Caco-2 (cell line): Measurements from ENCODE around the gene TLN1. TPM values are rescaled to one million over a fixed set of nuclear protein-coding genes. Genes with fewer than 3 reads are reported as not detected.

ENCODE experiments used
- BruUV-seq: library from RNA; stranded (reverse); fragments of 400-500 nt; replicated peaks from 2 replicates; lab custom pipeline; 2021; lab: Mats Ljungman, UMichigan
- CTCF ChIA-PET: fragments of 300-600 bp; sonication (Branson Sonifier 250); formaldehyde crosslinking; loops from one replicate; lab custom pipeline; 2022; ENCODE audit warnings: antibody characterized with exemption; lab: Charles Lee
- POLR2A ChIA-PET: fragments of 300-600 bp; sonication (Branson Sonifier 250); formaldehyde crosslinking; loops from one replicate; lab custom pipeline; 2022; ENCODE audit warnings: antibody characterized with exemption; lab: Charles Lee
- DNase-seq, 2 experiments: peaks; one replicate each; pipeline versions ENCODE4 v3.0.0 to v3.0.0-alpha.2; 2020 to 2022
- H3K27me3 ChIP-seq: replicated peaks from 2 replicates; pipeline ENCODE4 v1.6.0; 2011; ENCODE audit warnings: low read length; ENCODE audit not compliant: control insufficient read depth, insufficient read depth
- H3K36me3 ChIP-seq: 2 replicates; pipeline ENCODE4 v1.5.1; 2011; ENCODE audit warnings: low read length; ENCODE audit not compliant: control insufficient read depth, insufficient read depth
- H3K4me1 ChIP-seq: fragments of 250-450 bp; sonication (Bioruptor Pico); 2 replicates; pipeline ENCODE4 v1.5.1; 2020; ENCODE audit warnings: mild to moderate bottlenecking
- H3K4me3 ChIP-seq: 2 replicates; pipeline ENCODE4 v1.5.1; 2011; ENCODE audit warnings: low read depth, mild to moderate bottlenecking, control low read depth, low read length
- H3K9me3 ChIP-seq: fragments of 250-450 bp; sonication (Bioruptor Pico); 2 replicates; pipeline ENCODE4 v1.5.1; 2020; ENCODE audit warnings: mild to moderate bottlenecking, moderate library complexity
- H3K27ac Mint-ChIP-seq: one replicate; pipeline ENCODE4 v1.8.0; 2022; ENCODE audit warnings: mixed read lengths; ENCODE audit not compliant: unreplicated experiment
- H3K27me3 Mint-ChIP-seq: one replicate; pipeline ENCODE4 v1.8.0; 2022; ENCODE audit warnings: mixed read lengths; ENCODE audit not compliant: insufficient read depth, unreplicated experiment
- H3K36me3 Mint-ChIP-seq: one replicate; pipeline ENCODE4 v1.8.0; 2022; ENCODE audit warnings: mild to moderate bottlenecking, mixed read lengths; ENCODE audit not compliant: insufficient read depth, unreplicated experiment
- H3K4me1 Mint-ChIP-seq: one replicate; pipeline ENCODE4 v1.8.0; 2022; ENCODE audit warnings: low read depth, mixed read lengths; ENCODE audit not compliant: unreplicated experiment
- H3K4me3 Mint-ChIP-seq: one replicate; pipeline ENCODE4 v1.8.0; 2022; ENCODE audit warnings: mild to moderate bottlenecking, moderate library complexity, mixed read lengths; ENCODE audit not compliant: unreplicated experiment
- H3K9me3 Mint-ChIP-seq: one replicate; pipeline ENCODE4 v1.8.0; 2022; ENCODE audit warnings: mixed read lengths; ENCODE audit not compliant: unreplicated experiment
- intact Hi-C: fragments of 100-400 bp; cut with micrococcal nuclease; formaldehyde crosslinking; loops from one replicate; pipeline ENCODE4 v1.10.0; 2022; ENCODE audit not compliant: unreplicated experiment
- total RNA-seq: library from RNA; stranded (reverse); gene quantifications from 2 replicates; pipeline ENCODE4 v1.2.3, GENCODE V29; 2022
- TF ChIP-seq, protein P1 (sequence below), 2 experiments: fragments of 200-600 bp in 1 of 2; IDR thresholded peaks; 1 replicate in 1 of 2; 2 replicates in 1 of 2; pipeline versions ENCODE4 v1.5.1 to v1.8.0; 2011 to 2022; ENCODE audit warnings: antibody characterized with exemption in 1 of 2, control low read depth in 1 of 2, inconsistent platforms in 1 of 2, low read depth in 1 of 2, low read length in 1 of 2, mild to moderate bottlenecking in 1 of 2, moderate library complexity in 1 of 2; ENCODE audit not compliant: insufficient read depth in 1 of 2, severe bottlenecking in 1 of 2, unreplicated experiment in 1 of 2

The TLN1 gene
- total RNA-seq, 1 experiment from 2014 or later = 147 TPM

DNA sequence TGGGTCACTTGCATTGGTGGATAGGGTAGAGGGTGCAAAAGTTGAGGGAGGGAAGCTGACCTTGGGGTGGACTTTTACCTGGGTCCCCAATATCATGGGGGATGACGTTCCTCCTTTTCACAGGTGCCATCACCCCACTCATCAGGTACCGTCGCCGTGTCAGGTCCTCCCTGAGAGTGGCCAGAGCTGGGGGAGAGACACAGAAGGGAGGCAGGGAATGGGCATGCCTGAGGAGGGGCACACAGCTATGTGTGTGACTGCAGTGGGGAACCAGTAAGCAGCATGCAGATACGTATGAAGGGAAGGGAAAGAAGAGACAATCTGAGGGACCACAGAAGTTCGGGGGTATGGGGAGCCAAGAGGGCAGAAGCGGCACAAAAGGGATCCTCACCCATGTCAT is 6.9 kb upstream of the TLN1 start:
- Mint-ChIP-seq H3K27ac (peak overlapping the region; percentile 27), H3K4me3 (no peak overlapping the region), H3K27me3 (no peaks in the 10 kb centered on the region), H3K9me3 (no peaks in the 10 kb centered on the region), H3K4me1 (no peaks in the 10 kb centered on the region), H3K36me3 (peaks cover 89% of the 10 kb centered on the region)
- Histone ChIP-seq H3K4me1 (no peaks in the 10 kb centered on the region), H3K36me3 (peaks cover 5% of the 10 kb centered on the region), H3K4me3 (no peak overlapping the region), H3K27me3 (no peaks in the 10 kb centered on the region), H3K9me3 (no peaks in the 10 kb centered on the region)
- DNase-seq = no peak
- ChIA-PET POLR2A (interaction anchor here (1.0 kb wide), 2 partner anchors 9 to 11 kb away, joined by 3 read pairs; partner anchors contain the start of genes GBA2 and RGP1), CTCF (interaction anchor here (1.3 to 2.5 kb wide), 2 partner anchors 9 to 78 kb away, joined by 3 to 7 read pairs; no protein-coding TSS in a partner anchor)
- intact Hi-C loops = loop anchor here (10.0 kb wide), 2 partner anchors 254 to 624 kb away; partner anchors contain the start of gene ATOSB
- no TSS peak for BruUV-seq
- TF ChIP-seq, protein P1, sequence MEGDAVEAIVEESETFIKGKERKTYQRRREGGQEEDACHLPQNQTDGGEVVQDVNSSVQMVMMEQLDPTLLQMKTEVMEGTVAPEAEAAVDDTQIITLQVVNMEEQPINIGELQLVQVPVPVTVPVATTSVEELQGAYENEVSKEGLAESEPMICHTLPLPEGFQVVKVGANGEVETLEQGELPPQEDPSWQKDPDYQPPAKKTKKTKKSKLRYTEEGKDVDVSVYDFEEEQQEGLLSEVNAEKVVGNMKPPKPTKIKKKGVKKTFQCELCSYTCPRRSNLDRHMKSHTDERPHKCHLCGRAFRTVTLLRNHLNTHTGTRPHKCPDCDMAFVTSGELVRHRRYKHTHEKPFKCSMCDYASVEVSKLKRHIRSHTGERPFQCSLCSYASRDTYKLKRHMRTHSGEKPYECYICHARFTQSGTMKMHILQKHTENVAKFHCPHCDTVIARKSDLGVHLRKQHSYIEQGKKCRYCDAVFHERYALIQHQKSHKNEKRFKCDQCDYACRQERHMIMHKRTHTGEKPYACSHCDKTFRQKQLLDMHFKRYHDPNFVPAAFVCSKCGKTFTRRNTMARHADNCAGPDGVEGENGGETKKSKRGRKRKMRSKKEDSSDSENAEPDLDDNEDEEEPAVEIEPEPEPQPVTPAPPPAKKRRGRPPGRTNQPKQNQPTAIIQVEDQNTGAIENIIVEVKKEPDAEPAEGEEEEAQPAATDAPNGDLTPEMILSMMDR (IDR thresholded peaks at IDR 0.05; ENCODE audit: insufficient read depth in 1 of 2, low read depth in 1 of 2, low read length in 1 of 2, severe bottlenecking in 1 of 2, unreplicated experiment in 1 of 2) = no peak

DNA sequence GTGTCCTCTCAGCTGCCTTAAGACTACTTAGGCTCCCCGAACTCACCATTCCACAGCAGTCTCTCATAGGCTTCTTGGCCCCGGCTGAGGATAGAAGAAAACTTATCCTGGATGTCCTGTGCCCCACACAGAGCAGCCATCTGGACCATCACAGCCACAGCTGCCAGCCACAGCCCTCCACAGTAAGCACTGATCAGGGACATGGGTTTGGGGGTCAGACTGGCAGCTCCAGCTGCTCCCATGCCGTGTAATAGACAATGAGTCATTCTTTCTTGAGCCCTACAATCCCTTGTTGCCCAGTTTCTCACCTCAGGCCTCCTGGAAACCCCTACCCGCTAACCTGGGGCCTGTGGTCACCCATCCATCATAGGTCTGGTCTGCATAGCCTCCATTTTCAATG is 6.2 kb upstream of the TLN1 start:
- Mint-ChIP-seq H3K36me3 (peaks cover 87% of the 10 kb centered on the region), H3K4me1 (no peaks in the 10 kb centered on the region), H3K27me3 (no peaks in the 10 kb centered on the region), H3K4me3 (no peak overlapping the region), H3K27ac (peak overlapping the region; percentile 27), H3K9me3 (no peaks in the 10 kb centered on the region)
- TSS peak; percentile 4 for BruUV-seq
- ChIA-PET CTCF (interaction anchor here (1.3 to 2.5 kb wide), 2 partner anchors 10 to 77 kb away, joined by 3 to 7 read pairs; no protein-coding TSS in a partner anchor), POLR2A (interaction anchor here (1.3 kb wide), 1 partner anchor 11 kb away, joined by 6 read pairs; the partner anchor contains the start of genes GBA2 and RGP1)
- Histone ChIP-seq H3K36me3 (peaks cover 5% of the 10 kb centered on the region), H3K4me1 (peaks cover 6% of the 10 kb centered on the region; the same call in 1 of the 2 replicates), H3K9me3 (no peaks in the 10 kb centered on the region), H3K4me3 (no peak overlapping the region), H3K27me3 (no peaks in the 10 kb centered on the region)
- TF ChIP-seq, protein P1 (IDR thresholded peaks at IDR 0.05; ENCODE audit: insufficient read depth in 1 of 2, low read depth in 1 of 2, low read length in 1 of 2, severe bottlenecking in 1 of 2, unreplicated experiment in 1 of 2) = no peak
- no peak for DNase-seq
- intact Hi-C loops = loop anchor here (10.0 kb wide), 2 partner anchors 253 to 623 kb away; partner anchors contain the start of gene ATOSB

DNA sequence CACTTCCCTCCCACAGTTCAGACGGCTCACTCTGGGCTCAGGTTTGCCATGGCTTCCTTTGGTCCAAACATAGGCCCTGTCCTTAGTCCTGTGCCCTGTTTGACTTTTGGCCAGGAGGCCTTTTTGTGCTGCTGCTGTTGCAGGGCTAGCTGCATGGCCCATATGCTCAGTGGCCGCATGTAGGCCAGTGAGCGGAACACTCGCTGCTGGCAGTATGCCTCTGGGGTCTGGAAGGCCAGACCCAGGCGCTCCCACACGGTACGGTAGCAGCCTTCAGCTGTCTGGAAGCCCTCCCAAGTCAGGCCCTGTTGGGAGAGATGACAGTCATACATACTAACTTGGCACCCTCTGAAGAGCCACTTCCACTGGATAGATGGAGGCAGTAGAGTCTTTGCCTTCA is 5.1 kb upstream of the TLN1 start:
- H3K36me3 Mint-ChIP-seq = peaks cover 91% of the 10 kb centered on the region
- intact Hi-C loops = loop anchor here (10.0 kb wide), 2 partner anchors 252 to 622 kb away; partner anchors contain the start of gene ATOSB

More for the DNA sequence above, 5.1 kb upstream of the TLN1 start:
- Histone ChIP-seq H3K9me3 (no peaks in the 10 kb centered on the region), H3K4me1 (peaks cover 6% of the 10 kb centered on the region; the same call in 1 of the 2 replicates), H3K4me3 (no peak overlapping the region), H3K36me3 (peaks cover 4% of the 10 kb centered on the region), H3K27me3 (no peaks in the 10 kb centered on the region)
- Mint-ChIP-seq H3K9me3 (no peaks in the 10 kb centered on the region), H3K27me3 (no peaks in the 10 kb centered on the region), H3K4me3 (no peak overlapping the region), H3K4me1 (no peaks in the 10 kb centered on the region), H3K27ac (no peak overlapping the region)
- POLR2A ChIA-PET = interaction anchor here (1.3 kb wide), 1 partner anchor 12 kb away, joined by 6 read pairs; the partner anchor contains the start of genes GBA2 and RGP1
- DNase-seq = no peak
- CTCF ChIA-PET = interaction anchor here (2.5 kb wide), 1 partner anchor 11 kb away, joined by 7 read pairs; no protein-coding TSS in a partner anchor
- BruUV-seq = no TSS peak
- TF ChIP-seq, protein P1 (IDR thresholded peaks at IDR 0.05; ENCODE audit: insufficient read depth in 1 of 2, low read depth in 1 of 2, low read length in 1 of 2, severe bottlenecking in 1 of 2, unreplicated experiment in 1 of 2) = no peak
